ENCODE data around the gene REEP1. TPM values are rescaled to one million over a fixed set of nuclear protein-coding genes. Genes with fewer than 3 reads are reported as not detected.

The REEP1 gene
- total and polyA plus RNA-seq, 2 of the 8 experiments (the other 6 are each of a cell fraction or from before 2014, with no cell fraction given), result 0.74 to 1.5 TPM

GRCh38 chr2:86284987-86285386 is 52.4 kb downstream of the REEP1 start:
- no peak overlapping the region for H2BK120ac ChIP-seq (replicated peaks; ENCODE audit: low read depth, low read length)
- H2BK5ac ChIP-seq (ENCODE audit: low read depth, low read length), result no peak overlapping the region
- TF ChIP-seq SAP30 (IDR thresholded peaks at IDR 0.05; ENCODE audit: insufficient read depth, insufficient replicate concordance, low read length) (no peak), EZH2 (IDR thresholded peaks at IDR 0.05; ENCODE audit: low read depth, low read length, severe bottlenecking) (no peak), POLR2AphosphoS5 (IDR thresholded peaks at IDR 0.05; ENCODE audit: low read depth, low read length) (no peak), TAF1 (IDR thresholded peaks at IDR 0.05; ENCODE audit: low read depth, low read length) (no peak), CBX5 (IDR thresholded peaks at IDR 0.05; ENCODE audit: low read depth, low read length) (no peak)
- H3K4me3 ChIP-seq (ENCODE audit: extremely low read depth in 1 of 4, insufficient read depth in 2 of 4, low read depth in 3 of 4, low read length in 4 of 4), result no peak overlapping the region
- no peak overlapping the region for H3K27ac ChIP-seq (ENCODE audit: low read depth, low read length)
- CTCF ChIA-PET (ENCODE audit: partially characterized antibody), result interaction anchor here (1.0 to 2.6 kb wide), 4 partner anchors 13 to 66 kb away, joined by 3 to 12 read pairs (median 6); no protein-coding TSS in a partner anchor
- H3K79me1 ChIP-seq (ENCODE audit: low read depth, low read length), result no peaks in the 10 kb centered on the region
- H2AK5ac ChIP-seq (ENCODE audit: low read depth, low read length), result no peak overlapping the region
- H3K4ac ChIP-seq (replicated peaks; ENCODE audit: insufficient read length, low read depth, low read length), result no peak overlapping the region
- H3K14ac ChIP-seq (ENCODE audit: insufficient read length), result no peak overlapping the region
- no peak overlapping the region for H3K9ac ChIP-seq (replicated peaks in 1 of 4; ENCODE audit: extremely low read depth in 1 of 4, low read depth in 3 of 4, low read length in 3 of 4)
- H3K79me2 ChIP-seq (ENCODE audit: control insufficient read depth in 1 of 2, insufficient read depth in 2 of 2, low read length in 2 of 2), result no peaks in the 10 kb centered on the region
- H3K36me3 ChIP-seq (ENCODE audit: control insufficient read depth in 2 of 4, insufficient read depth in 4 of 4, low read length in 3 of 4), result no peaks in the 10 kb centered on the region
- no peak overlapping the region for H2BK20ac ChIP-seq (ENCODE audit: low read length)
- H4K20me1 ChIP-seq (replicated peaks in 1 of 2; ENCODE audit: control insufficient read depth in 1 of 2, insufficient read depth in 2 of 2, low read length in 2 of 2), result no peaks in the 10 kb centered on the region
- no peak overlapping the region for H4K91ac ChIP-seq (replicated peaks; ENCODE audit: insufficient read length, low read length)
- H3K23me2 ChIP-seq (ENCODE audit: low read depth, low read length), result no peaks in the 10 kb centered on the region
- DNase-seq (ENCODE audit: low read depth in 1 of 2, low spot score in 2 of 2) (no peak), FAIRE-seq (no peak)
- H3K27me3 ChIP-seq (replicated peaks in 1 of 4; ENCODE audit: control insufficient read depth in 3 of 4, extremely low read depth in 1 of 4, insufficient read depth in 3 of 4, low read length in 3 of 4), result no peaks in the 10 kb centered on the region
- no peak overlapping the region for H4K5ac ChIP-seq (ENCODE audit: insufficient read length, low read depth, low read length)
- H3K23ac ChIP-seq (ENCODE audit: insufficient read length), result no peak overlapping the region
- no peaks in the 10 kb centered on the region for H3K4me1 ChIP-seq (replicated peaks in 1 of 4; ENCODE audit: control insufficient read depth in 3 of 4, insufficient read depth in 4 of 4, low read length in 3 of 4)
- H2BK15ac ChIP-seq (ENCODE audit: low read length), result no peak overlapping the region
- H2AFZ ChIP-seq (ENCODE audit: low read length), result no peak overlapping the region
- H3K18ac ChIP-seq (ENCODE audit: extremely low read depth, low read length), result no peak overlapping the region
- no peaks in the 10 kb centered on the region for H3K9me3 ChIP-seq (ENCODE audit: insufficient read depth in 2 of 2, low read depth in 1 of 2, low read length in 1 of 2)
- no peak overlapping the region for H3K4me2 ChIP-seq (ENCODE audit: insufficient read depth in 1 of 2, low read depth in 2 of 2, low read length in 2 of 2)
- H3K56ac ChIP-seq (replicated peaks; ENCODE audit: insufficient read length, low read depth, low read length), result no peak overlapping the region
- H2BK12ac ChIP-seq (ENCODE audit: low read depth, low read length), result no peak overlapping the region
- WGBS, 2 experiments (ENCODE audit: extremely low coverage in 1 of 2, insufficient coverage in 1 of 2, insufficient read length in 1 of 2, insufficient replicate concordance in 2 of 2, low coverage in 1 of 2, low lambda C conversion rate in 2 of 2, missing lambda C conversion rate in 1 of 2), result 100% methylated on average over 3 of the region's 3 CpGs; no CpG with 5 or more reads in 1 of the 2 experiments
- POLR2A ChIA-PET (ENCODE audit: partially characterized antibody), result no interaction called here
- no peak overlapping the region for H4K8ac ChIP-seq (ENCODE audit: extremely low read depth, insufficient read depth, low read length)

All from H1 (cell line).